Suprapubic skin (tissue), 3 donors: Measurements from ENCODE around the gene PTPRM.

Source experiments
- CTCF ChIP-seq, 2 donors: fragments of 200-600 bp in 1 of 2; fragments of 450-650 bp in 1 of 2; sonication (generic) in 1 of 2; IDR thresholded peaks; one replicate each; pipeline ENCODE4 v1.5.1; 2016 to 2019; ENCODE audit warnings: antibody characterized with exemption in 2 of 2, mild to moderate bottlenecking in 1 of 2, moderate library complexity in 1 of 2
- EP300 ChIP-seq: sonication (generic); formaldehyde crosslinking; IDR thresholded peaks from one replicate; pipeline ENCODE4 v1.6.1; 2017; ENCODE audit warnings: antibody characterized with exemption
- POLR2A ChIP-seq, 2 donors: fragments of 450-650 bp; IDR thresholded peaks; one replicate each; pipeline ENCODE4 v1.6.1; 2017; ENCODE audit warnings: antibody characterized with exemption in 2 of 2, mild to moderate bottlenecking in 2 of 2, moderate library complexity in 2 of 2

GRCh38 chr18:7990670-7991069 lies 423.6 kb downstream of the PTPRM start:
- TF ChIP-seq CTCF (IDR thresholded peaks at IDR 0.05) = no peak
- no peak for TF ChIP-seq EP300
- TF ChIP-seq POLR2A (IDR thresholded peaks at IDR 0.05) = no peak
